HG03095 (cell line): ENCODE results near the gene HLA-G.

Experiments
- ATAC-seq: cut with Tn5 transposase; IDR thresholded peaks from one replicate; pipeline ENCODE4 v1.9.1; 2021; ENCODE audit warnings: moderate library complexity; ENCODE audit not compliant: unreplicated experiment

HLA-G gene

DNA sequence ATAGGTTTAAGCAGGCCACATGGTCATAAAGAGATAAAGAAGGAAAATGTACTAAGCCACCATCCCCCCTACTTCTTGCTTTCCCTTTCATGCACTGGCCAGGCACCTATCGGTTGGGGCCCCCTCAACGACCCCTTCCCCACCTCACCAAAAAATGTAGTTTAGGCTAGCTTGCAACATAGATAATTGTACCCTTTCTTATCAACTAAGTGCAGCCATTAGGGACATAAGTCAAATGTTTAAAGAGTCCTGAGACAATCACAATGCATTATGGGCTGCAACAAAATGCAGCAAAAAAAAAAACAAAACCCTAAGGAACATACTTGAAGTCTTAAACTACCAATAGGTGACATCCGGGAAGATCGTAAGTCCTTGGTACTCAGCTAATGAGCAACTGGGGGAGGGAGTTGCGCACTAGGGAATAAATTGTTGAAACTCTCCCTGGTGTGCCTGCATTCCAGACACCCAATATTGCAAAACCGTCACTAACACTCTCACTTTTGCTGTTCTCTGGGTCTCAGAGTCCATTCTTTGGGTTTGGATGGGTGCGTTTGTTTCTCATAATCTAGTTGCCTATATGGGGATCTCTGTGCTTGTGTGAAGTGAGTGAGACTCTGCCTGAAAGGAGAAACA lies 12.4 kb upstream of the HLA-G start:
- no peak for ATAC-seq

DNA sequence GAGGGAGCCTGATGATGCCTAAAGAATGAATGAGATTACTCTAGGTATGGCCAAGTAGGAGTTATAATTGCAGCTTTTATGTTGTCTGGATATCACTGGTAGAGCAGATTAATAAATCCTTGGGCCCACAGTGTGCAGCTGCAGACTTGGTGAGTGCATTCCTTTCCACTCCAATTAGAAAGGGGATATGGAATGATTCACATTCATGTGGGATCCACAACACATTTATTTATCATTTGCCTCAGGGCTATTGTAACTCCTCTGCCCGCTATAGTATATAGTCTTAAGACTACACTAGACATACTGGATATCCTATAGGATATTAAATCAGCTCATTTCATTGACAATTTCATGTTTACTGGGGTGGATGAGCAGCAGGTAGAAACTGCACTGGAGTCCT lies 11.6 kb upstream of the HLA-G start:
- ATAC-seq: no peak

DNA sequence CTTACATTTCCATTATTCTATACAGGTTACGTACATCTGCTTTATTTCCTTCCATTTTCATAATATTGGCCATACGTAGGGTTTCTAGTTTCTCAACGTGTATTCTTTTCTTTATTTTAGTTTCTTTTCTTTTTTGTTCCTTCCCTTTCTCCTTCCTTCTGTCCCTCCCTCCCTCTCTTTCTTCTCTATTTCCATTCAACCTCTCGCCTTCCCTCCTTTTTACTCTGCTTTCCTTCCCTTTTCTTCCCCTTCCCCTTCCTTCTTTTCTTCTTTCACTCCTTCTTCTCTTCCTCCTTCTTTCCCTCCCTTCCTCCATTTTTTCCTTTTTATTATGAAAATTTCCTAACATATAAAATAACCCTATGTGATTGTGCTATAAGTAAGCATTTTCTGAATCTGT lies 8.7 kb upstream of the HLA-G start:
- ATAC-seq: no peak

DNA sequence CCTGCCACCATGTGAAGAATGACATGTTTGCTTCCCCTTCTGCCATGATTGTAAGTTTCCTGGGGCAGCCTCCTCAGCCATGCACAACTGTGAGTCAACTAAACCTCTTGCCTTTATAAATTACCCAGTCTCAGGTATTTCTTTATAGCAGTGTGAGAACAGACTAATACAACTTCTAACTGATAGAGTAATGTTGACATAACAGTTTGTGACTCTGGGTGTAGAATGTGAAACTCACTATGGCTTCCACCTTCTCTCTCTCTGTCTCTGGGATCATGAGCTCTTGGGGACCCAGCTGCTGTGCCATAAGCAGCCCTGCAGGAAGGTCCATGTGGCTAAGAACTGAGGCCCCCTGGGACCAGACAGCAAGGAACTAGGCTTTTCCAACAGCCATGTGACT lies 3.5 kb upstream of the HLA-G start:
- no peak for ATAC-seq

DNA sequence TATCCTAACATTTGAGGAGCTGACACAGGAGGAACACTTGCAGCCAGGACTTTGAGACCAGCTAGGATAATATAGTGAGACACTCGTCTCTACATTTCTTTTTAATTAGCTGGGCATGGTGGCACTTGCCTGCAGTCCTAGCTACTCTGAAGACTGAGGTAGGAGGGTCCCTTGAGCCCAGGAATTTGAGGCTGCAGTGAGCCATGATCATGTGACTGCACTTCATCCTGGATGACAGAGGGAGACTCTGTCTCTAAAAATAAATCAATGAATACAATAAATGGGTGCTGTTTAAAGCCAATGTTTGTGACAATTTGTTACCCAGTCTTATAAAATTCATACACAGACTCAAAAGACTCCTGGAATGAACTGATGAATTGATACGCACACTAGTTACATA lies 1.8 kb upstream of the HLA-G start:
- ATAC-seq: no peak

DNA sequence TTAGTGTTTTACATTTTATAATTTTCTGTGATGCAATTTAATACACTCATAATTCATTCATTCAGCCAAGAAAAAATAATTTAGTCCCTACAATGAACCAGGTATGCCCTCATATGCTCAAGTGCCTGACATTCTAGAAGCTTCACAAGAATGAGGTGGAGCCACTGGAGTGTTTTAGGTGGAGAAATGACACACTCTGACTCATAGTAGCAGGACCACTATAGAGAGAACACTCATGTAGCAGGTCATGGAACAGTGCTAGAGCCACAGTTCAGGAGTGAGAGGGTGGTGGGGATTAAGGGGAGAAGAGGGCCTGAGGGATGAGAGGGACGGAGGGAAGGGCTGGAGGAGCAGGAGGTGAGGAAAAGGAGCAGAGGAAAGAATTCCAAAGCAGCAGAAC lies 1.4 kb upstream of the HLA-G start:
- ATAC-seq: no peak

DNA sequence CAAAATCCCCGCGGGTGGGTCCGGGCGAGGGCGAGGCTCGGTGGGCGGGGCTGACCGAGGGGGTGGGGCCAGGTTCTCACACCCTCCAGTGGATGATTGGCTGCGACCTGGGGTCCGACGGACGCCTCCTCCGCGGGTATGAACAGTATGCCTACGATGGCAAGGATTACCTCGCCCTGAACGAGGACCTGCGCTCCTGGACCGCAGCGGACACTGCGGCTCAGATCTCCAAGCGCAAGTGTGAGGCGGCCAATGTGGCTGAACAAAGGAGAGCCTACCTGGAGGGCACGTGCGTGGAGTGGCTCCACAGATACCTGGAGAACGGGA lies 809 bp downstream of the HLA-G start:
- no peak for ATAC-seq

DNA sequence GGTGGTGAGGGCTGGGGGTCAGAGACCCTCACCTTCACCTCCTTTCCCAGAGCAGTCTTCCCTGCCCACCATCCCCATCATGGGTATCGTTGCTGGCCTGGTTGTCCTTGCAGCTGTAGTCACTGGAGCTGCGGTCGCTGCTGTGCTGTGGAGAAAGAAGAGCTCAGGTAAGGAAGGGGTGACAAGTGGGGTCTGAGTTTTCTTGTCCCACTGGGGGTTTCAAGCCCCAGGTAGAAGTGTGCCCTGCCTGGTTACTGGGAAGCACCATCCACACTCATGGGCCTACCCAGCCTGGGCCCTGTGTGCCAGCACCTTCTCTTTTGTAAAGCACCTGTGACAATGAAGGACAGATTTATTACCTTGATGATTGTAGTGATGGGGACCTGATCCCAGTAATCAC lies 2.1 kb downstream of the HLA-G start:
- no peak for ATAC-seq

DNA sequence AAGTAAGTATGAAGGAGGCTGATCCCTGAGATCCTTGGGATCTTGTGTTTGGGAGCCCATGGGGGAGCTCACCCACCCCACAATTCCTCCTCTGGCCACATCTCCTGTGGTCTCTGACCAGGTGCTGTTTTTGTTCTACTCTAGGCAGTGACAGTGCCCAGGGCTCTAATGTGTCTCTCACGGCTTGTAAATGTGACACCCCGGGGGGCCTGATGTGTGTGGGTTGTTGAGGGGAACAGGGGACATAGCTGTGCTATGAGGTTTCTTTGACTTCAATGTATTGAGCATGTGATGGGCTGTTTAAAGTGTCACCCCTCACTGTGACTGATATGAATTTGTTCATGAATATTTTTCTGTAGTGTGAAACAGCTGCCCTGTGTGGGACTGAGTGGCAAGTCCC lies 2.8 kb downstream of the HLA-G start:
- no peak for ATAC-seq

DNA sequence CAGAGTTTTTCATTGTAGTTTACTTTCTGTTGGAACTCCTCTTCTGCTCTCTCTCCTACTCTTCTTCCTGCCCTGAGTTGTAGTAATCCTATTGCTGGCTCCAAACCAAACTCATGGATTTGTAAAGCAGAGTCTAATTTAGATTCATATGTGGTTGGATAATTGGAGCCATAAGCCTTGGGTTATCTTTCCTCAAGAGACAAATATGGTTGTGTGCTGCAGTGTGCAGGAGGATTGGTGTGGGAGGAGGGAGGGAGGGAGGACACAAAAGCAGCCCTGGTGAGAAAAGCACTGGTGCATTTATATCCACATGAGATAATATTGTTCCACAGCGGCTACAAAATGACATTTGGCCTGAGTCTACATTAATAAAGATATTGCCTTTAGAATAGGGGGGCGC lies 4.2 kb downstream of the HLA-G start:
- no peak for ATAC-seq

DNA sequence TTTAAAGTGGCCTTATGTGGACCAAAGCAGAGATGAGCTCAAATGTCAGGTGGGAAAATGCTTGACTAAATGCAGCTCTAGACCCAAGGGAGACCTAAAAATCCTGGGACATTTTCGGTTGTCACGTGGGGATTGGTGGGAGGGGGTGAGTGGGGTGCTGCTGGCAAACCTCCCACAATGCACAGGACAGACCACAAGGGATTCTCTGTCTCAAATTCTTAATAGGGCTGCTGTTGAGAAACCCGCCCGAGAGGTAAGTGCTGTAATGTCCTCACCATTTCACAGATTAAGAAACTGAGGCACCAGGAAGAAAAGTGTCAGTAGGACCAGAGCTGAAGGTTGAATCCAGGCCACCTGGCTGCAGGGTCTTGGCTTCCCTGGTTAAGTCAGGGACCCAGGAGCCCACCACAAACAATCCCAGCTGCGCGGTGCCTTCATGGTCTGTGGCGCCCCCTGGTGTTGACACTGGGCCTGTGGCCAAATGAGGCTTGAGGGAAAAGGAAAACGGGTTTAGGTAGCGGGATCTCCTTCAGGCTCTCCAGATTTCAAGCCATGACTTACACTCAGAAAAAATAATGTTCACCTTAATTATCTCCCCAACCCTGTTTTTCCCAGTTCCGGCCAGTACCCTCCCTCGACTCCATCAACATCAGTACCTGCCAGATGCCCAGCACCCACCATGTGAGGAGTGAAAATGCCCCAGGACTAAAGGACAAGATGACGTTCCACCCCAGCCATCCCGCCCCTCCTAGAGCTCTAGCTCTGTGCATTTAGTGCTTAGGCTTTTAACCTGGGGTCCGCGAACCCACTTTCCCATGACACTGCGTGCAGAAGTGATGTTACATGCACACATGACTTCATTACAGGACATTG lies 7.2 kb downstream of the HLA-G start:
- no peak for ATAC-seq

DNA sequence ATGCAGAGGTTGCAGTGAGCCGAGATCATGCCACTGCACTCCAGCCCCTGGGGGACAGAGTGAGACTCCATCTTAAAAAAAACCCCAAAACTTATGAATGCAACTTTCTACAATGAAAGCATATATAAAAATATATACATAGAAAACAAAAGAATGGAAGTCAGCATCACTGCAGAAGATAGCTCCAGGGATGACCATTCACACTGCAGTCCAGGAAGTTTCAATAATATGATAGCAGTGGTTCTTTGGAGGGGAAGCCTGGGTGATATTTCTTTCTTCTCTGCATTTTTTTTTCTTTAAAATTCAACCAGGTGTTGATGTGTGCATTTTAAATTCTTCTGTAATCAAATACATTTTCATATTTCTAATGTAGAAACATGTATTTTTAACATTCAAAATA lies 12.3 kb downstream of the HLA-G start:
- no peak for ATAC-seq

DNA sequence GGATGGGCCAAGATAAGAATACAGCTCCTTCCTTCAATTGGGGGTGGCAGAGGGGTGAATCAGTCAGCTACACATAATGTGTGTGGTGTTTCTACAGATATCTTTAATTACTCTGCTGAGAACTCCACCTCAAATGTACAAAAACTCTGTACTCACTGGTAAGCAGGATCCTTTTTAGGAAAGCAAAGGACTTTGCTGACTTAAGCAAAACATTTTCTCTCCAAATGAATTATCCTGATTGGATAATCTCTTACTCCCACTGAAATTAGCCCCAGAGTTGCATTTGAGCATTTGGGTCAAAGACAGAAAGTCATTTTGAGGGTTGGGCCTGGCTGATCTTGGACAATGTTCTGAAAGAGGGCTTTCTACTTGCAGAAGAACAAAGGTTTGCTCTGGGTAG lies 13.4 kb downstream of the HLA-G start:
- no peak for ATAC-seq

DNA sequence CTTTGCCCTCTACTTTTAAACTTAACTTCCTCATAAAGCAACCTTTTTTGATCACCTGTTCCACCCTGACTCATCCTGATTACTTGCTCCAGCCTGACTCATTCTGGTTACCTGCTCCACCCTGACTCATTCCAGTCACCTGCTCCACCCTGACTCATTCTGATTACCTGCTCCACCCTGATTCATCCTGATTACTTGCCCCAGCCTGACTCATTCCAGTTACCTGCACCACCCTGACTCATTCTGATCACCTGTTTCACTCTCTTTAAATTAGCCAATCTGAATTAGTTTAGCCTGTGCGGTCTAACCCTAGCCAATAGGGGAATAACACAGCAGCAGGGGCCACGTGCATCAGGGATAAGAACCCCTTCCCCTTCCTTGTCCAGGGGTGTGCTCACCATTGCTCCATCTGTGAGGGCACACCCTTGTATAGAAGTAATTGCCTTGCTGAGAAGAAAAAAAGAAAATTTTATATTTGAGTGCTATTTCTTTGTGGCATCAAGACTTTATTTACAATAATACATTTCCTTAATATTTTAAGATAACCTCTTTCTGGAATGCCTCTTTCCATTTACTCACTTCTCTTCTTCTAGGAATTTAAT lies 17.9 kb downstream of the HLA-G start:
- ATAC-seq: no peak

DNA sequence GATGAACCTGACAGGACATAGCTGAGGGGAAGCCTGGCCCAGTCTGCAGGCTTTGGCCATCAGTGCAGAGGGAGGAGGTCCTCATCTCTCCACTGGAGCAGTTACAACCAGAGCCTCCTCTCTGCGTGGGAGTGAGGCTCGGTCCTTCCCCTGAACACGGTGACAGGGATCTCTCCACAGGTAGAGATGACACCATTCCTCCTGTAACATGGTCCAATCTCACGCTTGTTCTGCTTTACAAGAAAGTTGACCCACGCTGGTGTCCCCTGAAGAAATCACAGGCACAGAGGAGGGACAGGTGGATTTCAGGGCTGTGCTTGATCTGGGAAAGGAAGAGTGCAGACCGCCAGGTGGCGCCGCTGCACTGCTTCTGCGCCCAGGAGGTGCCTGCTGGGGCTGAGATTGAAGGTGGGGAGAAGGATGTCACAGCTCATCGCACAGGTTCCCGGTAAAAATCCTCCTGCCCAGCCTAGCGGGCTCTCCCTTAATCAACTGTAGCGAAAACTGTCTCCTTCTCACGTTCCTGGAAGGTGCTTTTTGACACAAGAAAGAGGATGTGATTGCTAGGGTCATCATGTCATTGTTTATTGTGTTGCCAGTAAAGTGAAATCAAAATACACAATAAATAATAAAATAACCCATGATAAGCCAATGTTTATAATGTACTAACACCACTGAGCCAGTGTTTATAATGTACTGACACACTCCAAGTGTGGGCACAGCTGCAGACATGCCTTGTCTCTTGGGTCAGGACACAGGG lies 20.4 kb downstream of the HLA-G start:
- ATAC-seq: no peak

DNA sequence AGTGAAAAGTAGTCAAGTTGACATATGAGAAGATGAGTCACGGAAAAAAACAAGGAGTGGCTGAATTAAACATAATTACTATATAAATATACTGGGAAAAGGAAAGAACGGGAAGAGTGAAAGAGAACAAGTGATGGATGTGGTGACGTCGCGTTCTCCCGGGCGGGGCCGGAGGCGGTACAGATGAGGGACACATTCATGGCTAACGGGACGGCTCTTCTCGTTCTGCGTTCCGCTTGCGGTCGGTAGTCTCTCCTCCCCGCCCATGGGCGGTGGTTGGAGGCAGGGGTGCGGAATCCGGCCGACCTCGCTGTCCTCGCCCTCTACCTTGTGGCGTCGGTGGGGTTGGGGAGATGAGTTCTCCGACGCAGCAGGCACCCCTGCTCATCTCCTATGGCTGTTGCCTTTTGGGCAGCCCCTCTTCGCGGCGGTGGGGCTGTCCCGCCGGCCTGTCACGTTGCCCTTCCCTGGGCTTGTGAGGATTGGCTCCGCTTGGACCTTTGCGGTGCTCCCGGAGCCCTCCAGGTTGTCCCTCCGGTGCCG lies 22.5 kb downstream of the HLA-G start:
- no peak for ATAC-seq

DNA sequence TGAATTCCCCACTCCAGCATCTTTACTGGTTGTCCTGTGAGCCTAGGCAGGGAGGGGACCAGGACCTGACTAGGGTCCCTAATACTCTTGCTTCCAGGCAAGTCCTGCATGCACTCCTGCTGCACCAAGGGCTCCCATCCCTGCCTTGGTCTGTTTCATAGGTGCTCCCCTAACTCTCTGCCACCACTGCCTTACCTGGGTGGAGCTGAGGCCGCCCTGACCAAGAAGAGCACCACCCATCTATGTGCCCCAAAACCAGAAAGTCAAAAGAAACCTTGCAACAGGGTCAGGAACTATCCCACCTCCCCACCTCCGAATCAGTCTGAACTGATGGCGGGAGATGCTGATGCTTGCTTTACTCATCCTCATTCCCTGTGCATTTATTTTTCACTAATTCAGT lies 23.6 kb downstream of the HLA-G start:
- ATAC-seq: no peak

DNA sequence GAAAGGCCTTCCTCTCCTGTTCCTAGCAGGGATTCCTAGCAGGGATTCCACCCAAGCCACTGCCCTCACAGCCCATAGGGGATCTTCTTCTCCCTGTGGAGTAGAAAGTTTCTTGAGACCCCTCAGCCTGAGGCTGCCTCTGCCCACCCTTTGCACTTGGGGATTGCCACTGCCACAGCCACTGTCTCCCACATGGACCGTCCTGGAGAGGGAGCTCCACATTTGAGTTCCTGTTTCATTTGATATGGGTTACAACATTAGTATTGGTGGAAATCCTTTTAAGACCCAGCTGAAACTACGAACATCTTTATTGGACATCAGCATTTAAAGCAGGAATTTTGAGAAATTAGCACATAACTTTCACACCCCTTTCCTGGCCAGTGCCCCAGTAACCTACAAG lies 25.6 kb downstream of the HLA-G start:
- no peak for ATAC-seq

DNA sequence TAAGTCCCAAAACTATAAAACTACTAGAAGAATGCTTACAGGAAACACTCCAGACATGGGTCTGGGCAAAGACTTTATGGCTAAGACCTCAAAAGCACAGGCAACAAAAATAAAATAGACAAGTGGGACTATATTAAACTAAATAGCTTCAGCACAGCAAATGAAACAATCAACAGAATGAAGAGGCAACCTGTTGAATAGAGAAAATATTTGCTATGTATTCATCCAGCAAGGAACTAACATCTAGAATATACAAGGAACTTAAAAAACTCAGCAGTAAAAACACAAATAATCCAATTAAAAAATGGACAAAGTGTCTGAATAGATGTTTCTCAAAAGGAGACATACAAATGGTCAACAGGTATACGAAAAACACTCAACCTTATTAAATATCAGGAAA lies 30.4 kb downstream of the HLA-G start:
- no peak for ATAC-seq

DNA sequence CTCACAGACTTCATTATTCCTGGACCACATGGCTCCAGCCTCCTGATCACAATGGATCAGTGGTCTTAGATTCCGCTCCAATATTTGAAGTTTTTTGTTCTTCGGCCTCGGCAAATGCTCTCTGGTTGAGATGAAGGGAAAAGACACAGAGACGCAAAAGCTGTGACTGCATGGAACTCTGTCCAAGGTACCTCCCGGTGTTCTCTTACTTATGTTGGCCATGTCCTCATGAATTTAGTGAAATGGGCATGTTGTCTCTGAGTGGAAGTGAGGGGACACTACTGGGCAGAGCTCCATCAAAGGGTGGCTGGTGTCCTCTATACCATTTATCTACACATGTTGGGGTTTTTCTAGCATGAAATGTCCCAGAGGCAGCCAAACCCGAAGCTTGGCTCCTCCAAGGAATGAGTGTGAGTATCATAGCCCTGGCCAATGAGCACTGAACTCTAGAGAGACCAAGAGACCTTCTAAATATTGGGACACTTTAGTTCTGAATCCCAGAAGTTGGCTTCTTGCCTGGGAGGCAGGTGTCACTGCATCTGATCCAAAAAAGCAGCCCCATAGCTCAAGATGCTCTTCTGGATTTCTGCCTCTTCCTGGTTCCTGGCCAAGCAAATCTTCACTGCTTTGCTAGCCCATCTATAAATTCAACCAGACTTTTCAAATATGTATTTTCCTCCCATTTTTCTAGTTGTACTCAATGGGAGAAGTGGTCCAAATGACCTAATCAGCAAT lies 34.1 kb downstream of the HLA-G start:
- no peak for ATAC-seq
